SK-N-MC (cell line): ENCODE data around the gene AGO1.

Experiments
- EZH2 ChIP-seq: fragments of 200-600 bp; sonication (generic); IDR thresholded peaks from one replicate; pipeline ENCODE4 v1.6.1; 2017; ENCODE audit warnings: antibody characterized with exemption
- FOXP2 ChIP-seq: optimal IDR thresholded peaks from 2 replicates; pipeline ENCODE3; 2011; ENCODE audit warnings: mild to moderate bottlenecking, moderate library complexity; ENCODE audit not compliant: insufficient read depth; ENCODE audit errors: extremely low read length, control extremely low read depth
- POLR2AphosphoS5 ChIP-seq: IDR thresholded peaks from 2 replicates; pipeline ENCODE4 v1.6.1; 2012; ENCODE audit warnings: mild to moderate bottlenecking, low read depth, low read length, borderline replicate concordance

DNA sequence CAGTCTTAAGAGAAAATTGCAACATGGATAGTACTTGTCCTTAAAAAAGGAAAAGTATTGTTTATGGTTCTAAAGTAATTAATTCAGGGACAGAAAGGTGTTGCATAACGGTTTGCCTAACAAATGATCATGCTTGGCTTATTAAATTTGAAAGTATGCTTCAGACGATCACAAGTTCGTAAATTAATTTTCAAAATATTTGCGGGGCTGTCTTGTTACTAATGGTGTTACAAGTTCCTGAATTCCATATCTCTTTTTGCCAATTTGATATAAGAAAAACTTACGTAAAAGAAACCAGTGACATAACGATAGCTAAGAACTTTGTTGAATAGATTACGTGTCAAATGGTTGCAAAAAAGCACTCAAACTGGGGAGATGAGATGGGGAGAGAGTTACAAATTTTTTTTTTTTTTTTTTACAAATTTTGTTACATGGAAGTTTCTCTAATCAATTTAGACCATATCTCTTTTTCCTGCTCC is 49.2 kb downstream of the AGO1 start:
- no peak for TF ChIP-seq EZH2
- TF ChIP-seq POLR2AphosphoS5, result no peak
- TF ChIP-seq FOXP2, result no peak
